Naive B cell (primary cell): ENCODE measurements around the gene PIGZ. TPM values are rescaled to one million over a fixed set of nuclear protein-coding genes. Genes with fewer than 3 reads are reported as not detected.
A peak's percentile ranks its signal among the peaks of the same experiment; 100 is the strongest.

ENCODE experiments used
- ATAC-seq, 2 donors: fragments of 150-1000 bp; cut with Tn5 transposase; 2 replicates each; pipeline ENCODE4 v1.10.0; 2021; ENCODE audit warnings: low read depth in 2 of 2, mild to moderate bottlenecking in 2 of 2, moderate library complexity in 2 of 2
- DNase-seq: peaks from one replicate; pipeline ENCODE4 v3.0.0; 2022
- H3K27ac Mint-ChIP-seq, 6 donors: one replicate each; pipeline ENCODE4 v1.8.0; 2020 to 2022; ENCODE audit warnings: mild to moderate bottlenecking in 6 of 6, mixed read lengths in 6 of 6, moderate library complexity in 5 of 6, inconsistent platforms in 2 of 6
- H3K27me3 Mint-ChIP-seq, 3 donors: one replicate each; pipeline ENCODE4 v1.8.0; 2021 to 2022; ENCODE audit warnings: mixed read lengths in 3 of 3, mild to moderate bottlenecking in 1 of 3
- H3K36me3 Mint-ChIP-seq, 2 donors: one replicate each; pipeline ENCODE4 v1.8.0; 2020 to 2022; ENCODE audit warnings: mixed read lengths in 2 of 2, inconsistent platforms in 1 of 2, mild to moderate bottlenecking in 1 of 2
- H3K4me1 Mint-ChIP-seq, 3 donors: one replicate each; pipeline ENCODE4 v1.8.0; 2020 to 2022; ENCODE audit warnings: mixed read lengths in 3 of 3, inconsistent platforms in 1 of 3, mild to moderate bottlenecking in 1 of 3, moderate library complexity in 1 of 3
- H3K4me3 Mint-ChIP-seq, 8 donors: one replicate each; pipeline ENCODE4 v1.8.0; 2020 to 2022; ENCODE audit warnings: mild to moderate bottlenecking in 8 of 8, mixed read lengths in 8 of 8, moderate library complexity in 8 of 8, inconsistent platforms in 2 of 8
- H3K9me3 Mint-ChIP-seq, 7 donors: one replicate each; pipeline ENCODE4 v1.8.0; 2020 to 2022; ENCODE audit warnings: mixed read lengths in 7 of 7, mild to moderate bottlenecking in 5 of 7, inconsistent platforms in 2 of 7, moderate library complexity in 1 of 7
- polyA plus RNA-seq, 6 donors: library from polyadenylated mRNA; unstranded; fragments of 300-500 nt; fragmentation: Illumina TruSeq; gene quantifications; one replicate each; pipeline ENCODE4 v1.2.3, GENCODE V29; 2021; ENCODE audit warnings: low read depth in 6 of 6

The PIGZ gene
- polyA plus RNA-seq, 6 donors from 2014 or later = 0.45 to 2.6 (median 1.1) TPM; not detected in 1

DNA sequence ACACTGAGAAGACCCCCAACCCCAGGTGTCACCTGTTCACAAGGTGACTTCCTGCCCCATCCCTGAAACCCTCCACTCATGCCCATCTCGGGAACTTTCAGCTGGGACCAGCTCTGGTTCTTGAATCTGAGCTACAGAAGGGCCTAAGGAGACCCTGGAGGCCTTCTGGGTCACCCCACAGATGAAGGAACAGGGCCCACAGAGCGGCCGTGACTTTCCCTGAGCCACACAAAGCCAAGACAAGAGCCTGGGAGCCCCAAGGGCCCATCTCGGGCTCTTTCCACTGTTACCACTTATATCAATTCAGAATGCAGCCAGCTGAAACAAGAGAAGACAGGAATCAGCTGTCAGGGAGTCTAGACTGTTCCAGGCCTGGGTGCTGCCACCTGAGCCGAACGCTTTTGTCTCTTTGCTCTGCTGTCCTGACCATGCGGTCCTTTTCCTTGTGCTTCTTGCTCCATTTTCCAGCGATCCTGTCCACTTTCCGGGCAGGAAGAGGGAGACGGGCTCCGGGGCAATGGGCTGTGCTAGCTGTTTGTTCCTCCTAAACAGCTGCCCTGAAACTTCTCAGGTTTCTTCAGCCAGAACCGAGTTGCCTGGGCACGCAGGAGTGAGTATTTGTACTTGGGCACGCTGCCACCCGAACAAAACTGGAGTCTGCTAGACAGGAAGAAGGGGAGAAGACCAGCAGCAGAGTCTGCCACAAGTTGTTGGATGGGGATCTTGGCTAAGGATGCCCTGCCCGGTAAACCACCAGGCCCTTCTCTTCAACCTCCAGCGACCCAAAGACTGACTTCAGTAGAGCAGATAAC, 28.0 kb upstream of the PIGZ start:
- peak overlapping the region in 1 of 8 donors; percentile 60 for H3K4me3 Mint-ChIP-seq
- H3K27me3 Mint-ChIP-seq = no peaks in the 10 kb centered on the region

DNA sequence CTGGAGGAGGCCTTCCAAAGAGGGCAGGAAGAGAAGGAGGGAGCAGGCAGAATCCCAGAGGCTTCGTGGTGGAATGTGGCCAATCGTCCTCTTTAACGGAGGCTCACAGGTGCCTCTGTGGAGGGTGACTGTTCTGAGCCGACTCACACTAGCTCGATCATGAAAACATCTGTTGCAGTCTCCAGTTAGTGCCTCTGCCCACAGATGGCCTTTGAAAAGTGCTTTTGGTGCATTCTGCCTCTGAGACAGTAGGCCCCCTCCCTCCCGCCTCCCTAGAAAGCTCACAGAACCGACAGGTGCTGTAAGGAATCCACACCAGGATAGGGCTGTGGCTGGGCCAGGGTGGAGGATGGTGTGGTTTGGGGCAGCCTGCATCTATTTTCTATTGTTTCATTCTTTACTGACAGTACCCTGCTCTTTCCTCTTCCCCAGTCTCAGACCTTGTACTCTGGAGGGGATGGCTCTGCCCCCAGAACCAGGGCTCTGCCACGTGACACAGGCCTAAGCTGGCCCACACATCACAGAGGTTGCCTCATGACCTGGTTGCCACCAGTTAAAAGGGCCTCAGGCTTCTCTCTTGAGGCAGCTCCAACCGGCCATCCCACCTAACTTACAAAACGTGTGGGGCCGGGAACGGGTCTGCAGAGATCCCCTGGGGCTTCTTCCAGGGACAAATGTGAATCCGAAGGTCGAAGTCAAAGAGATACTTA, 27.2 kb upstream of the PIGZ start:
- Mint-ChIP-seq H3K9me3 (no peaks in the 10 kb centered on the region), H3K4me1 (no peaks in the 10 kb centered on the region), H3K27ac (no peak overlapping the region), H3K36me3 (no peaks in the 10 kb centered on the region), H3K4me3 (no peak overlapping the region), H3K27me3 (no peaks in the 10 kb centered on the region)
- DNase-seq = no peak
- no peak for ATAC-seq

More for the DNA sequence above, 28.0 kb upstream of the PIGZ start:
- Mint-ChIP-seq H3K27ac (no peak overlapping the region), H3K9me3 (no peaks in the 10 kb centered on the region), H3K4me1 (peaks cover 2 to 5% (median 4%) of the 10 kb centered on the region in 3 donors), H3K36me3 (no peaks in the 10 kb centered on the region)
- ATAC-seq = no peak
- no peak for DNase-seq

DNA sequence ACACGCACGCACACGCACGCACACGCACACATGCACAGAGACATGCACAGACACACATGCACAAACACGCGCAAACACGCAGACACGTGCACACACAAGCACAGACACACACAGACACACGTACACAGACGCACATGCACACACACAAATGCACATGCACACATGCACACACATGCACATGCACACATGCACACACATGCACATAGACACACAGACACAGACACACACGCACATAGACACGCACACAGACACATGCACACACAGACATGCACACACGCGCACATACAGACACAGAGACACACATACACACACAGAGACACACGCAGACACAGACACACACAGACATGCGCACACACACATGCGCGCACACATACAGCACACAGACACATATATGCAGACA, 26.4 kb upstream of the PIGZ start:
- H3K4me1 Mint-ChIP-seq = no peaks in the 10 kb centered on the region
- no peaks in the 10 kb centered on the region for H3K27me3 Mint-ChIP-seq
- ATAC-seq = no peak
- no peak overlapping the region for H3K4me3 Mint-ChIP-seq
- H3K27ac Mint-ChIP-seq = no peak overlapping the region
- no peak for DNase-seq
- H3K36me3 Mint-ChIP-seq = no peaks in the 10 kb centered on the region
- H3K9me3 Mint-ChIP-seq = no peaks in the 10 kb centered on the region

DNA sequence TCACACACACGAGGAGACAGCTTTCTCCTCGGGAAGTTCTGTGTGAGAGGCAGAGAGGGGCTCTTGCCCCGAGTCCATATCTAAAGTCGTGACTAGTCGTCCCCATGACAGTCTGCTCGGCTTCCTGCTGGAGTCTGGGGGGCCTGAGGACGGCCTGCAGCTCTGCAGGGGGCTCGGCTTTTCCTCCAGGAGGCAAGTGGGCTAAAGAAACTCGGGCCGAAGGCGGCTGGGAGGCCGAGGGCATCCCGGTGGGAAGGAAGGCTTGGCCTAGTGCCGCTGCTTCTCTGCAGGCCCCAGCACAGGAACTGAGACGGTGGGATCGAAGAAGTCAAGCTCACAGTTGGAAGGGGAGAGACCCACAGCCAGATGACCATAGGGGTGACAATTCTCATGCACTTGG, 25.4 kb upstream of the PIGZ start:
- Mint-ChIP-seq H3K4me3 (no peak overlapping the region), H3K36me3 (no peaks in the 10 kb centered on the region), H3K27ac (no peak overlapping the region), H3K27me3 (peaks cover 0 to 6% (median 0%) of the 10 kb centered on the region in 3 donors), H3K4me1 (no peaks in the 10 kb centered on the region), H3K9me3 (no peaks in the 10 kb centered on the region)
- ATAC-seq (no peak), DNase-seq (no peak)

DNA sequence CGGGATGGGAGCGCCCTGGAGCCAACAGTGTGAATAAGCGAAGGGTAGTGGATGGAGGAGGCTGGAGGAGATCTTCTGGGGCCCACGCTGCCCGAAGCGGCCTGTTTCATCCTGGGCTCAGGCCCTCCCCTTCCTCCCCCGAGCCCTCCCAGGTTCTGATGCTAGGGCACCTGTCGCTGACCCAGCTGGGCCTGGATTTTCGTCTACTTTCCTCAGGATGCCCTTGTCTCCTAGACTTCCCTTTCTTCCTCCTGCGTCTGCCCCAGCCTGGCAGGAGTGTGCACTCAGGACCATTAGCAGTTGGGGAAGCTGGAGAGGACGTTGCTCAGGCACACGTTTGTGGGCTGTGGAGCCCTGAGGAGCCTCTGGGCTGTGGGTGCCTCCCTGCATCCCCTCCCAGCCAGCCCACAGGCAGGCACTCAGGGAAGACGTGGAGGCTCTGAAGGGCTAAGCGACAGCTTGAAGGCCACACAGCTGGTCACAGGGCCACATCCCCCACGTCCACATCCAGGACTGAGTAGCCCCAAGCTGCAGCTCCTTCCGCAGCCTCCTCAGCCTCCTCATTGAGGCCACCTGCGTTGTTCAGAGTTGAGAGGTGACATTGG, 23.9 kb upstream of the PIGZ start:
- no peaks in the 10 kb centered on the region for H3K9me3 Mint-ChIP-seq
- DNase-seq = no peak
- H3K27me3 Mint-ChIP-seq = peaks cover 0 to 14% (median 5%) of the 10 kb centered on the region in 3 donors
- no peak overlapping the region for H3K27ac Mint-ChIP-seq
- H3K4me3 Mint-ChIP-seq = no peak overlapping the region
- H3K36me3 Mint-ChIP-seq = no peaks in the 10 kb centered on the region
- no peak for ATAC-seq
- no peaks in the 10 kb centered on the region for H3K4me1 Mint-ChIP-seq

DNA sequence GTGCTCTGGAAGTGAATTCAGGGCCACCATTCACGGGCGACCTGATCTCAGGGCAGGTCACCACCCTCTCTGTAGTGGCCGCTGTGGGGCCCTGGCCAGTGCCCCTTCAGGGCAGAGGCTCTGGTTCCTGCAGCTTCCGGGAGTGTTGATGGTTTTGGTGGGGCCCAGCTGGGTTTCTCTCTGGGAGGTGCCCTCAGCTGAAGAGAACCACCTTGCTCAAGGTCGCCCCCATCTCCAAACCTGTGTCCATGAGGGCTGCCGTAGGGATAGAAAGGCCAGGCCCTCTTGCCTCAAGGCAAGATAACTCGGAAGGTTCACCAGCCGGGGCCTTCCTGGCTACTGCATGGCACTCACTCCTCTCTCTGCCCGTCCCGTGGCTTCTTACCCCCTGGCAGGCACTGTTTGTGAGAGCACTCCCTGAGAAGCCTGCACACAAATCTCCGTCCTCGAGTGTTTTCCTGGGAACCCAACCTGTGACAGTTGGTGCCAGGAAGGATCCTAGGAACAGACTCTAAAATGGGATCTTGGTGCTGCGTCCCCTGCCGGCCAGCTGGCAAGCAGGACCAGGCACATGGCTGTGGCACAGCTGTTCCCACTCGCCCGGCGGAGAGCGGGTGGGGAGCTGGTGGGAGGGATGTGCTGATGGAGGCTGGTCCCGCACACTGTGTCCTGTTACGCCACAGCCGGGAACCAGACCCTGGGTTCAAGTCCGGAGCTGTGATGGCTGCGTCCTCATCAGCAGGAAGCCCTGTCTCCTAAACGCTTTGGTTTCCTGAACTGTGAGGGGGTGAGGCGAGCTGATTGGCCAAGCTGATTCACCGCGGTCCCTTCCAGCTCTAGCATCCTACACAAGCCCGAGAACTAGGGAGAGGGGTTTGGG, 23.2 kb upstream of the PIGZ start:
- H3K4me3 Mint-ChIP-seq = no peak overlapping the region
- H3K27me3 Mint-ChIP-seq = peaks cover 0 to 17% (median 12%) of the 10 kb centered on the region in 3 donors
- no peaks in the 10 kb centered on the region for H3K36me3 Mint-ChIP-seq
- no peaks in the 10 kb centered on the region for H3K4me1 Mint-ChIP-seq
- ATAC-seq (no peak), DNase-seq (no peak)
- no peaks in the 10 kb centered on the region for H3K9me3 Mint-ChIP-seq
- no peak overlapping the region for H3K27ac Mint-ChIP-seq

DNA sequence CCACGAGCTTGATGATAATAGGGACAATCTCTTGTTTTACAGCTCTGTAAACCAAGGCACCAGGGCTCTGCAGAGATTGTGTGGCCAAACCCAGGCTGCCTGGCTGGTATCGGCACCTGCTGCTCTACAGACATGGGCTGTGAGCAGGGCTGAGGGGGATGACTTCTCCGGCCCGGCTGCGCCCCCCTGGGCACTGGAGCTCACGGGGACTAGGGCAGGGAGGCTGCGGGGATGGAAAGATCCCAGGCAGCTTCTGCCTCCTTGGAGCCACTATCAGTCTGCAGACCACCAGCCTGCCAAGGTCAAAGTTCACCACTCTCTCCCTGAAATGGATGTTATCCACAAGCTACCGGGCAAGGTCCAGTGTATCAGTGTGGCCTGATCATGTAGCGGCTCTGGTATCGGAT, 22.0 kb upstream of the PIGZ start:
- peaks cover 0 to 2% (median 0%) of the 10 kb centered on the region in 7 donors for H3K9me3 Mint-ChIP-seq
- H3K27me3 Mint-ChIP-seq = peaks cover 0 to 17% (median 16%) of the 10 kb centered on the region in 3 donors
- no peak overlapping the region for H3K4me3 Mint-ChIP-seq
- DNase-seq = no peak
- H3K27ac Mint-ChIP-seq = no peak overlapping the region
- no peak for ATAC-seq
- H3K36me3 Mint-ChIP-seq = no peaks in the 10 kb centered on the region
- H3K4me1 Mint-ChIP-seq = no peaks in the 10 kb centered on the region

DNA sequence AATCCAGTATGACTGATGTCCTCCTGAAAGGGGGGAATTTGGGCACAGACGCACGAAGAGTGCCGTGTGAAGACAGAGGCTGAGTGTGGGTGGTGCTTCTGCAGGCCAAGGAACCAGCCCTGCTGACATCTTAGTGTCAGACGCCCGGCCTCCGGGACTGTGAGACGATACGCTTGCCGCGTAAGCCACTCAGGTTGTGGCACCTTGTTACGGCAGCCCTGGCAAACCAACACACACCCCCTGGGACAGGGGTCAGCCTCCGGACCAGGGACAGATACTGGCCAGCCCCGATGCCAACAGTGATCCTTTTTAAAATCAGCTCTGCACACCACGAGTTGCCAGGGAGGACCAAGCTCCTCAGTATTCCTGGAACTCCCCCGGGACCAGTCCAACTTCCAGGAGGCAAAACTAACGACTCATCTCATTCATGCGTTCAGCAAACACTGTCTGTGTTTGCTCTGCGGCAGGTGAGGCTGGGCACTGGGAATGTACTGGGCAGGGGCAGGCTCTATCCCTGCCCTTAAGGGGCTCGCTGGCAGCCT, 21.2 kb upstream of the PIGZ start:
- Mint-ChIP-seq H3K36me3 (no peaks in the 10 kb centered on the region), H3K4me1 (no peaks in the 10 kb centered on the region), H3K27ac (no peak overlapping the region), H3K4me3 (no peak overlapping the region), H3K9me3 (peaks cover 0 to 2% (median 0%) of the 10 kb centered on the region in 7 donors), H3K27me3 (peaks cover 4 to 23% (median 22%) of the 10 kb centered on the region in 3 donors)
- ATAC-seq (no peak), DNase-seq (no peak)

DNA sequence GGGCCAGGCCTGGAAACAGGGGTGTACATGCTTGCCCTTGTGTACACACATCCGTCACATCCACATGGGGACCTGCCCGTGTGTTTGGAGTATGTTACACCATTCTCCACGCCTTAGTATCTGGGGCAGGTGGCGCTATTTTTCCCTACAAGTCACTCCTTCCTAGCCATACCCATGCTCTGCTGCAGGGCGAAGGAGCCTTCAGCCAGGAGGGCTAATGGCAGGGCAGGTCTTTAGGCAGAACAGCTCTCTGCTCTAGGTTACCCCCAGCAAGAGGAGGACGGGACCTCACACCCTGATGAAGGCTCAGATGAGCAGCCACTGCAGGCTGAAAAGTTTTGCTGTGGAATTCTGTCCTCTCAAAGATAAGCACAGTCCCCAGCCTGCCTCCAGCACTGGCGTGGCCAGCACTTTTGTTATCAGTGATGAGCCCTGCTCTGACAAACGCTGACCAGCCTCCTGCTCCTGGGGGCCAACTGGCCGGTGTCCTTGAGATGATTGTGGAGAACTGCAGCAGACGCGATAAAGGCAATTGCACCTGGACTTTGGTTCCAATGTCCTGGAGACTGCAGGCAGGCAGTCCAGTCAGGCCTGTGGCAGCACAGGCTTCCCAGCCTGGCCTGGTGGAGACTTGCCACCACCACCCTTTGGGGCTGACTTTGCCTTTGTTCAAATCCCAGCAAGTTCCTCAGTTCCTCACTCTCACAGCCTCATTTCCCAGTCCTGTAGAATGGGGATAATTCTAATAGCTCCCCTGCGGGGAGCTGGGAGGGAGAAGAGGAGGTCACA, 19.8 kb upstream of the PIGZ start:
- Mint-ChIP-seq H3K9me3 (peaks cover 0 to 12% (median 5%) of the 10 kb centered on the region in 7 donors), H3K36me3 (peaks cover 0 to 4% of the 10 kb centered on the region in 2 donors), H3K27ac (no peak overlapping the region), H3K27me3 (peaks cover 8 to 34% (median 31%) of the 10 kb centered on the region in 3 donors), H3K4me3 (no peak overlapping the region), H3K4me1 (no peaks in the 10 kb centered on the region)
- ATAC-seq (no peak), DNase-seq (no peak)

DNA sequence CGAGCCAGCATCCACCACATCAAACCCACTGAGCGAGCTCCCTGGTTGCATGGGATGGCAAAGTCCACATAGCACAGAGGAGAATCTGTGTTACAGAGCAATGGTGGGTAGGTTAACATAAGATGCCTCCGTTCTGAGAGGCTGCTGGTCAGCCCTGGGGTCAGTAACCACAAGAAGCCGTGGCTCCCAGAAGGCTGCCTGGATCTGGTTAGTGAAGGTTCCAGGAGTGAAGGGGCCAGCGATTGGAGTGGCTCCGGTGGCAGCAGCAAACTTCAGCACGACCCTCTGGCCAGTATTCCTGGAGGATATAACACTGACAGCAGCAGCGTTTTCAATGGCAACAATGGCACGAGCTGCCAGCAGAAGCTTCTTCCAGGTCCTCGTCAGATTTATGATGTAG, 18.4 kb upstream of the PIGZ start:
- no peak overlapping the region for H3K4me3 Mint-ChIP-seq
- peaks cover 0 to 8% of the 10 kb centered on the region in 2 donors for H3K36me3 Mint-ChIP-seq

DNA sequence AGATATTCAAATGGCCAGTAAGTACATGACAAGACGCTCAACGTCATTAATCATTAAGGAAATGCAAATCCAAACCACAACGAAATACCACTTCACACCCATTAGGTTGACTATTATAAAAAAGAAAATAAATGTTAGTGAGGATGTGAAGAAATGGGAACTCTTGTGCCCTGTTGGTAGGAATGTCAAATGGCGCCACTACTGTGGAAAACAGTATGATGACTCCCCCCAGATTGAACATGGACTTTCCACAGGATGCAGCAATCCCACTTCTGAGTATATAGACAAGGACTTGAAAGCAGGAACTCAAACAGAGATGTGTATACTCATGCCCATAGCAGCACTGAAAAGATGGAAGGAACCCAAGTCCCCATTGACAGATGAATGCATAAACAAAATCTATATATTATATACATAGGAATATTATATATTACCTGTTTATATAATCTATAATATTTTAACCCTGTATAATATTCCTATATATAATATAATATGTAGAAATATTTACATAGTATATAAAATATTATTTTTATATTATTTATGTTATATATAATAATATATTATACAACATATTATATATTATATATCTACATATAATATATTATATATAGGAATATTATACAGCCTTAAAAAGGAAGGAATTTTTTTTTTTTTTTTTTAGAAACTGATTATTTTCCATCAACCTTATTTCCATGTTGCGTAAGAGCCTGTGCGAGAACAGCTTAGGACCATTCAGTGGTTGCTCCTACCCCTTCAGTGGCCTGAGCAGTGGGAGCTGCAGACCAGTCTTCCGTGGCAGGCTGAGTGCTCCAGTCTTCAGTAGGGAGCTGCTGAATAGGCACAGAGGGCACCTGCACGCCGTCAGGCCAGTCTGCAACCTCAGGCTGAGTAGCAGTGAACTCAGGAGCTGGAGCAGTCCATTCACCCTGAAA, 17.6 kb upstream of the PIGZ start:
- DNase-seq = no peak
- Mint-ChIP-seq H3K27me3 (peaks cover 14 to 38% (median 31%) of the 10 kb centered on the region in 3 donors), H3K36me3 (peaks cover 0 to 8% of the 10 kb centered on the region in 2 donors), H3K9me3 (peaks cover 0 to 26% (median 15%) of the 10 kb centered on the region in 7 donors), H3K4me1 (no peaks in the 10 kb centered on the region), H3K4me3 (no peak overlapping the region), H3K27ac (peak overlapping the region in 1 of 6 donors; percentile 42)
- ATAC-seq = no peak

More for the DNA sequence above, 18.4 kb upstream of the PIGZ start:
- H3K9me3 Mint-ChIP-seq = peaks cover 0 to 20% (median 11%) of the 10 kb centered on the region in 7 donors
- no peaks in the 10 kb centered on the region for H3K4me1 Mint-ChIP-seq
- ATAC-seq = no peak
- H3K27me3 Mint-ChIP-seq = peaks cover 8 to 38% (median 31%) of the 10 kb centered on the region in 3 donors
- no peak for DNase-seq
- no peak overlapping the region for H3K27ac Mint-ChIP-seq
